Osteoblast (primary cell): Measurements from ENCODE around the gene FUT2. TPM values are rescaled to one million over a fixed set of nuclear protein-coding genes. Genes with fewer than 3 reads are reported as not detected.

Source experiments
- DNase-seq: peaks from one replicate; pipeline ENCODE4 v3.0.0; 2011; ENCODE audit warnings: low spot score, mixed read lengths; ENCODE audit not compliant: insufficient read length; ENCODE audit errors: missing footprints
- H2AFZ ChIP-seq: 2 replicates; pipeline ENCODE4 v1.6.0; 2011; ENCODE audit warnings: mild to moderate bottlenecking, low read length
- H3K27ac ChIP-seq: 2 replicates; pipeline ENCODE4 v1.5.1; 2011; ENCODE audit warnings: mild to moderate bottlenecking, low read depth, low read length, moderate library complexity
- H3K27me3 ChIP-seq: 2 replicates; pipeline ENCODE4 v1.6.0; 2012; ENCODE audit warnings: mild to moderate bottlenecking, control low read depth, inconsistent platforms, low read length, moderate library complexity; ENCODE audit not compliant: insufficient read depth
- H3K36me3 ChIP-seq: 2 replicates; pipeline ENCODE4 v1.5.1; 2011; ENCODE audit warnings: mild to moderate bottlenecking, low read length, control low read depth, moderate library complexity; ENCODE audit not compliant: insufficient read depth
- H3K4me1 ChIP-seq: 2 replicates; pipeline ENCODE4 v1.5.1; 2011; ENCODE audit warnings: mild to moderate bottlenecking, low read length, control low read depth, moderate library complexity; ENCODE audit not compliant: insufficient read depth
- H3K4me2 ChIP-seq: 2 replicates; pipeline ENCODE4 v1.6.0; 2011; ENCODE audit warnings: mild to moderate bottlenecking, low read length; ENCODE audit not compliant: insufficient read depth
- H3K4me3 ChIP-seq: fragments of 200-600 bp; sonication (generic); 3 replicates; pipeline ENCODE4 v1.5.1; 2012; ENCODE audit warnings: mild to moderate bottlenecking, low read length, inconsistent platforms; ENCODE audit not compliant: insufficient read depth
- H3K79me2 ChIP-seq: 2 replicates; pipeline ENCODE4 v1.6.0; 2012; ENCODE audit warnings: mild to moderate bottlenecking, low read length, control low read depth, inconsistent platforms; ENCODE audit not compliant: insufficient read depth
- H3K9me3 ChIP-seq: 2 replicates; pipeline ENCODE4 v1.5.1; 2011; ENCODE audit warnings: low read depth, low read length, control low read depth
- H4K20me1 ChIP-seq: 2 replicates; pipeline ENCODE4 v1.6.0; 2012; ENCODE audit warnings: mild to moderate bottlenecking, low read length, control low read depth; ENCODE audit not compliant: insufficient read depth
- CTCF ChIP-seq: IDR thresholded peaks from 2 replicates; pipeline ENCODE4 v1.5.1; 2011; ENCODE audit warnings: mild to moderate bottlenecking, low read depth, low read length, moderate library complexity; ENCODE audit errors: extremely low read depth
- total RNA-seq: library from RNA; depleted of rRNA; stranded (reverse); fragments of >200 nt; gene quantifications from 2 replicates; pipeline ENCODE4 v1.2.3, GENCODE V29; 2012

FUT2 gene
- total RNA-seq, 1 donor = not detected

GRCh38 chr19:48696353-48697010 lies 711 bp downstream of the FUT2 start:
- no peaks in the 10 kb centered on the region for H4K20me1 ChIP-seq
- H2AFZ ChIP-seq = peak overlapping the region; percentile 59
- TF ChIP-seq CTCF = no peak
- no peak overlapping the region for H3K27ac ChIP-seq
- peaks cover 14% of the 10 kb centered on the region for H3K27me3 ChIP-seq
- H3K9me3 ChIP-seq = no peaks in the 10 kb centered on the region
- no peaks in the 10 kb centered on the region for H3K79me2 ChIP-seq
- H3K36me3 ChIP-seq = no peaks in the 10 kb centered on the region
- peak overlapping the region; percentile 51 for H3K4me3 ChIP-seq
- H3K4me2 ChIP-seq = peak overlapping the region; percentile 32
- peaks cover 10% of the 10 kb centered on the region for H3K4me1 ChIP-seq
- DNase-seq = peak; percentile 78

- no peak overlapping the region for H3K4me3 ChIP-seq
- H3K4me1 ChIP-seq = peaks cover 10% of the 10 kb centered on the region
- peaks cover 3% of the 10 kb centered on the region for H3K36me3 ChIP-seq
- TF ChIP-seq CTCF = no peak
- H4K20me1 ChIP-seq = no peaks in the 10 kb centered on the region
- peak; percentile 85 for DNase-seq
- no peak overlapping the region for H3K4me2 ChIP-seq
- H3K79me2 ChIP-seq = no peaks in the 10 kb centered on the region
- no peak overlapping the region for H2AFZ ChIP-seq
- H3K9me3 ChIP-seq = no peaks in the 10 kb centered on the region
- peaks cover 14% of the 10 kb centered on the region for H3K27me3 ChIP-seq
- no peak overlapping the region for H3K27ac ChIP-seq
These were observed 2.3 kb downstream of the FUT2 start for GRCh38 chr19:48698046-48698445.

- no peak for DNase-seq
- Histone ChIP-seq H3K4me1 (peaks cover 6% of the 10 kb centered on the region), H3K4me3 (no peak overlapping the region), H3K36me3 (peaks cover 3% of the 10 kb centered on the region), H3K4me2 (no peak overlapping the region), H3K27ac (no peak overlapping the region), H2AFZ (no peak overlapping the region), H3K79me2 (no peaks in the 10 kb centered on the region), H3K27me3 (no peaks in the 10 kb centered on the region), H4K20me1 (no peaks in the 10 kb centered on the region), H3K9me3 (no peaks in the 10 kb centered on the region)
- no peak for TF ChIP-seq CTCF
These were observed 6.9 kb downstream of the FUT2 start for GRCh38 chr19:48702701-48703100.

- Histone ChIP-seq H3K4me2 (no peak overlapping the region), H3K4me1 (peaks cover 4% of the 10 kb centered on the region), H3K27ac (no peak overlapping the region), H4K20me1 (no peaks in the 10 kb centered on the region), H3K27me3 (no peaks in the 10 kb centered on the region), H3K79me2 (no peaks in the 10 kb centered on the region), H3K36me3 (peaks cover 3% of the 10 kb centered on the region), H2AFZ (no peak overlapping the region), H3K9me3 (no peaks in the 10 kb centered on the region), H3K4me3 (no peak overlapping the region)
- no peak for DNase-seq
- TF ChIP-seq CTCF = no peak
These were observed 7.5 kb downstream of the FUT2 start for GRCh38 chr19:48703316-48703715.
